GM12801 (cell line): Measurements from ENCODE around the gene HDAC6.

ENCODE experiments used
- CTCF ChIP-seq: IDR thresholded peaks from one replicate; pipeline ENCODE4 v1.5.1; 2011; ENCODE audit warnings: control low read depth; ENCODE audit not compliant: insufficient read length; ENCODE audit errors: extremely low read depth

HDAC6 gene

GRCh38 chrX:48790477-48790876 is 11.4 kb upstream of the HDAC6 start:
- TF ChIP-seq CTCF, result no peak

GRCh38 chrX:48791063-48791820 is 10.6 kb upstream of the HDAC6 start:
- TF ChIP-seq CTCF, result no peak

- TF ChIP-seq CTCF, result no peak
Observed at GRCh38 chrX:48792219-48792618, 9.6 kb upstream of the HDAC6 start.

- no peak for TF ChIP-seq CTCF
Observed at GRCh38 chrX:48793935-48794334, 7.9 kb upstream of the HDAC6 start.

- TF ChIP-seq CTCF, result no peak
Observed at GRCh38 chrX:48794340-48794910, 7.4 kb upstream of the HDAC6 start.

- TF ChIP-seq CTCF, result no peak
Observed at GRCh38 chrX:48794911-48795515, 6.9 kb upstream of the HDAC6 start.

GRCh38 chrX:48798318-48798717 is 3.5 kb upstream of the HDAC6 start:
- TF ChIP-seq CTCF, result no peak
